Measurements from ENCODE around the gene SPATA9. TPM values are rescaled to one million over a fixed set of nuclear protein-coding genes. Genes with fewer than 3 reads are reported as not detected.
"Not testable (repeated sequence)": the region's sequence is repeated elsewhere in the genome, so short reads cannot be mapped to it uniquely, and the experiment has no call there.

Gene SPATA9
- total RNA-seq, 2 donors from 2014 or later: 0.70 to 2.0 TPM

DNA sequence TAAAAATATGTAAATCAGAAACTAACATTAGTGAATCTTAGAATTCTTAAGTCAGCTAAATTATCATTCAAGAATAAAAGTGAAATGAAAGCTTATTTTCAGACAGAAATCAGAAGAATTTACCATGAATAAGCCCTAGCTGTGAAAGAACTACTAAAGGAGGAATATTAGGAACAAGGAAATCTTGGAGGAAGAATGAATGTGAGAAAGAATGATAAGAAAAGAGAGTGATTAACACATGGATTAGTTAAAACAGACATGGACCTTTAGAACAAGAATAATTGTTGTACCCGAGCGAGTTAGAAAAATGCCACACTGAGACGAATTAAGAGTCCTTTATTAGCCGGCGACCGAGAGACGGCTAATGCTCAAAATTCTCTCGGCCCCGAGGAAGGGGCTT is 24.3 kb upstream of the SPATA9 start:
- H3K27me3 ChIP-seq (ENCODE audit: control insufficient read depth, insufficient read depth, low read length, poor library complexity, severe bottlenecking): no peaks in the 10 kb centered on the region
- H3K36me3 Mint-ChIP-seq (ENCODE audit: low read depth): peaks cover 6% of the 10 kb centered on the region

DNA sequence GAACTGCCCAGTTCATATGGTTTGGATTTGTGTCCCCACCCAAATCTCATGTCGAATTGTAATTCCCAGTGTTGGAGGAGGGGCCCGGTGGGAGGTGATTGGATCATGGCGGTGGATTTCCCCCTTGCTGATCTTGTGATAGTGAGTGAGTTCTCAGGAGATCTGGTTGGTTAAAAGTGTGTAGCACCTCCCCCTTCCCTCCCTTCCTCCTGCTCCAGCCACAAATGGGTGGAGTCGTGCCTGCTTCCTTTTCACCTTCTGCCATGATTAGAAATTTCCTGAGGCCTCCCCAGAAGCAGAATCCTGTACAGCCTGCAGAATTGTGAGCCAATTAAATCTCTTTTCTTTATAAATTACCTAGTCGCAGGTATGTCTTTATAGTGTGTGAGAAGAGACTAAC is 23.4 kb upstream of the SPATA9 start:
- H3K9me3 Mint-ChIP-seq: not testable (repeated sequence)
- H3K4me3 Mint-ChIP-seq: peak overlapping the region; percentile 50

More for the DNA sequence above, 24.3 kb upstream of the SPATA9 start:
- 34 to 81% methylated on average over 9 of the region's 9 CpGs for WGBS, 2 experiments (ENCODE audit: insufficient coverage in 1 of 2, insufficient read length in 1 of 2)
- peak overlapping the region; percentile 95 for H3K27ac Mint-ChIP-seq
- H3K4me3 Mint-ChIP-seq: peak overlapping the region; percentile 50
- Histone ChIP-seq H3K36me3 (ENCODE audit: control insufficient read depth, insufficient read depth, low read length) (peaks cover 21% of the 10 kb centered on the region), H3K27ac (ENCODE audit: low read depth, low read length) (peak overlapping the region; percentile 74), H3K9me3 (ENCODE audit: control insufficient read depth, low read length) (peaks cover 19% of the 10 kb centered on the region), H3K4me1 (ENCODE audit: control insufficient read depth, insufficient read depth, low read length) (peaks cover 5% of the 10 kb centered on the region), H3K9ac (ENCODE audit: extremely low read depth, low read length, poor library complexity, severe bottlenecking) (peak overlapping the region; percentile 92), H3K4me3 (ENCODE audit: low read length) (peak overlapping the region; percentile 82)
- DNase-seq: no peak
- no peak for TF ChIP-seq CTCF (conservative IDR thresholded peaks at IDR 0.05)
- H3K9me3 Mint-ChIP-seq: peaks cover 10% of the 10 kb centered on the region
- H3K27me3 Mint-ChIP-seq (ENCODE audit: insufficient read depth): no peaks in the 10 kb centered on the region
- H3K4me1 Mint-ChIP-seq: peaks cover 54% of the 10 kb centered on the region

DNA sequence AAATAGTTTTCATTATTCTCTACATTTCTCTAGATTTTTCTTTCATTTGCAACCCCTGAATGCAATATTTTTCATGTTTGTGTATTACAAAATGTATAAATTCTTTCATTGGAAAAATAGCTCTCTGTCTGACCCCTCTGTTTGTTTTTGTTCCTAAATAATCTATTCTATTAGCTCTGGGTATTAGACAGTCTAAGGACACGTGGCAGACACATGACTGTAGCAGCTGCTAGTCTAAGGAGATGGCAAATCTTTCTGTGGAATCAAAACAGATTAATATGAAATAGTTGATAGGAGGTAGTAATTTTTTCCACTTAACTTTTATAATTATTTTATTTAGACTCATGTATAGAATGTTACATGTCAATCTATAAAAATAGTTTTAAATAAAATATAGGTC is 21.4 kb upstream of the SPATA9 start:
- peaks cover 13% of the 10 kb centered on the region for H3K36me3 ChIP-seq (ENCODE audit: control insufficient read depth, insufficient read depth, low read length)
- H3K27ac Mint-ChIP-seq: no peak overlapping the region

More for the DNA sequence above, 23.4 kb upstream of the SPATA9 start:
- H3K4me1 Mint-ChIP-seq: peaks cover 53% of the 10 kb centered on the region
- Histone ChIP-seq H3K36me3 (ENCODE audit: control insufficient read depth, insufficient read depth, low read length) (peaks cover 16% of the 10 kb centered on the region), H3K9me3 (ENCODE audit: control insufficient read depth, low read length) (peaks cover 19% of the 10 kb centered on the region), H3K9ac (ENCODE audit: extremely low read depth, low read length, poor library complexity, severe bottlenecking) (peak overlapping the region; percentile 92), H3K4me3 (ENCODE audit: low read length) (peak overlapping the region; percentile 82)
- H3K27me3 ChIP-seq (ENCODE audit: control insufficient read depth, insufficient read depth, low read length, poor library complexity, severe bottlenecking); H3K27me3 Mint-ChIP-seq (ENCODE audit: insufficient read depth); H3K27ac ChIP-seq (ENCODE audit: low read depth, low read length); H3K4me1 ChIP-seq (ENCODE audit: control insufficient read depth, insufficient read depth, low read length); H3K36me3 Mint-ChIP-seq (ENCODE audit: low read depth): not testable (repeated sequence)
- 58% methylated on average over 1 of the region's 5 CpGs; no CpG with 5 or more reads in 1 of the 2 experiments for WGBS, 2 experiments (ENCODE audit: insufficient coverage in 1 of 2, insufficient read length in 1 of 2)
- peak; percentile 58 for DNase-seq
- peak overlapping the region; percentile 86 for H3K27ac Mint-ChIP-seq

More for the DNA sequence above, 21.4 kb upstream of the SPATA9 start:
- Histone ChIP-seq H3K9me3 (ENCODE audit: control insufficient read depth, low read length) (peaks cover 24% of the 10 kb centered on the region), H3K27me3 (ENCODE audit: control insufficient read depth, insufficient read depth, low read length, poor library complexity, severe bottlenecking) (no peaks in the 10 kb centered on the region), H3K4me1 (ENCODE audit: control insufficient read depth, insufficient read depth, low read length) (peaks cover 7% of the 10 kb centered on the region), H3K9ac (ENCODE audit: extremely low read depth, low read length, poor library complexity, severe bottlenecking) (no peak overlapping the region), H3K27ac (ENCODE audit: low read depth, low read length) (no peak overlapping the region), H3K4me3 (ENCODE audit: low read length) (no peak overlapping the region)
- TF ChIP-seq CTCF (conservative IDR thresholded peaks at IDR 0.05): no peak
- H3K27me3 Mint-ChIP-seq (ENCODE audit: insufficient read depth): no peaks in the 10 kb centered on the region
- H3K36me3 Mint-ChIP-seq (ENCODE audit: low read depth): peaks cover 8% of the 10 kb centered on the region
- peaks cover 10% of the 10 kb centered on the region for H3K9me3 Mint-ChIP-seq
- H3K4me1 Mint-ChIP-seq: peaks cover 35% of the 10 kb centered on the region
- 87 to 100% methylated on average over 1 of the region's 1 CpG for WGBS, 2 experiments (ENCODE audit: insufficient coverage in 1 of 2, insufficient read length in 1 of 2)
- H3K4me3 Mint-ChIP-seq: no peak overlapping the region
- no peak for DNase-seq

All from endodermal cell (in vitro differentiated cells).